Neural cell (in vitro differentiated cells): ENCODE measurements around the gene SERGEF.

Experiments
- CTCF ChIP-seq: fragments of 450-650 bp; IDR thresholded peaks from 2 replicates; pipeline ENCODE4 v1.5.1; 2014; ENCODE audit warnings: antibody characterized with exemption, mild to moderate bottlenecking, moderate library complexity; ENCODE audit not compliant: poor library complexity, severe bottlenecking
- EP300 ChIP-seq: fragments of 450-650 bp; conservative IDR thresholded peaks from 2 replicates; pipeline ENCODE4 v1.6.1; 2014; ENCODE audit warnings: antibody characterized with exemption, mild to moderate bottlenecking, moderate library complexity; ENCODE audit not compliant: poor library complexity, severe bottlenecking
- EZH2 ChIP-seq: fragments of 200-600, 300-800 bp; shearing (Covaris generic), sonication (generic); IDR thresholded peaks from 2 replicates; pipeline ENCODE4 v1.6.1; 2014; ENCODE audit warnings: antibody characterized with exemption, low read length, borderline replicate concordance, mild to moderate bottlenecking; ENCODE audit not compliant: insufficient read depth, poor library complexity, severe bottlenecking
- MXI1 ChIP-seq: fragments of 450-650 bp; conservative IDR thresholded peaks from 2 replicates; pipeline ENCODE4 v1.6.1; 2014; ENCODE audit warnings: antibody characterized with exemption, mild to moderate bottlenecking; ENCODE audit not compliant: poor library complexity, severe bottlenecking
- REST ChIP-seq: IDR thresholded peaks from 2 replicates; pipeline ENCODE4 v1.6.1; 2012; ENCODE audit warnings: borderline replicate concordance
- TAF1 ChIP-seq: IDR thresholded peaks from 2 replicates; pipeline ENCODE4 v1.6.1; 2012; ENCODE audit warnings: low read depth

- TF ChIP-seq REST (no peak), EP300 (no peak), CTCF (no peak), EZH2 (no peak), TAF1 (no peak), MXI1 (no peak)
Measured at GRCh38 chr11:17770917-17771316, 241.9 kb downstream of the SERGEF start.
